Progenitor cell of endocrine pancreas (in vitro differentiated cells): ENCODE results near the gene MX1. TPM values are rescaled to one million over a fixed set of nuclear protein-coding genes. Genes with fewer than 3 reads are reported as not detected.

ENCODE experiments used
- DNase-seq: peaks from one replicate; pipeline ENCODE4 v3.0.0; 2021; ENCODE audit warnings: low spot score; ENCODE audit not compliant: unreplicated experiment
- H3K27ac Mint-ChIP-seq: 2 replicates; pipeline ENCODE4 v1.8.0; 2021; ENCODE audit warnings: mild to moderate bottlenecking, moderate library complexity, mixed read lengths
- H3K27me3 Mint-ChIP-seq: 2 replicates; pipeline ENCODE4 v1.8.0; 2021; ENCODE audit warnings: mixed read lengths
- H3K36me3 Mint-ChIP-seq: 2 replicates; pipeline ENCODE4 v1.8.0; 2022; ENCODE audit warnings: mixed read lengths; ENCODE audit not compliant: insufficient read depth
- H3K4me1 Mint-ChIP-seq: 2 replicates; pipeline ENCODE4 v1.8.0; 2021; ENCODE audit warnings: low read depth, mixed read lengths
- H3K4me3 Mint-ChIP-seq: 2 replicates; pipeline ENCODE4 v1.8.0; 2021; ENCODE audit warnings: low read depth, mild to moderate bottlenecking, moderate library complexity, mixed read lengths
- H3K9me3 Mint-ChIP-seq: 2 replicates; pipeline ENCODE4 v1.8.0; 2021; ENCODE audit warnings: low read depth, mixed read lengths
- CTCF ChIP-seq: fragments of 200-600 bp; sonication (generic); IDR thresholded peaks from one replicate; pipeline ENCODE4 v1.5.0; 2021; ENCODE audit warnings: antibody characterized with exemption, mild to moderate bottlenecking; ENCODE audit not compliant: unreplicated experiment
- total RNA-seq: library from RNA; stranded (reverse); gene quantifications from 2 replicates; pipeline ENCODE4 v1.2.1, GENCODE V29; 2021

The MX1 gene
- total RNA-seq, 1 donor from 2014 or later: 2.1 TPM

GRCh38 chr21:41488080-41488479, 62.0 kb downstream of the MX1 start:
- Mint-ChIP-seq H3K27ac (no peak overlapping the region), H3K4me3 (no peak overlapping the region), H3K27me3 (no peaks in the 10 kb centered on the region), H3K4me1 (peaks cover 3% of the 10 kb centered on the region), H3K36me3 (peaks cover 24% of the 10 kb centered on the region), H3K9me3 (no peaks in the 10 kb centered on the region)
- no peak for DNase-seq
- no peak for TF ChIP-seq CTCF

GRCh38 chr21:41489329-41489728, 63.3 kb downstream of the MX1 start:
- Mint-ChIP-seq H3K4me1 (peaks cover 5% of the 10 kb centered on the region), H3K4me3 (no peak overlapping the region), H3K27ac (no peak overlapping the region), H3K9me3 (peaks cover 3% of the 10 kb centered on the region), H3K36me3 (peaks cover 30% of the 10 kb centered on the region), H3K27me3 (no peaks in the 10 kb centered on the region)
- no peak for DNase-seq
- no peak for TF ChIP-seq CTCF

GRCh38 chr21:41490330-41490729, 64.3 kb downstream of the MX1 start:
- no peak overlapping the region for H3K4me3 Mint-ChIP-seq
- no peak for TF ChIP-seq CTCF
- peaks cover 28% of the 10 kb centered on the region for H3K36me3 Mint-ChIP-seq
- peaks cover 5% of the 10 kb centered on the region for H3K4me1 Mint-ChIP-seq
- H3K9me3 Mint-ChIP-seq: peaks cover 3% of the 10 kb centered on the region
- no peaks in the 10 kb centered on the region for H3K27me3 Mint-ChIP-seq
- no peak for DNase-seq
- H3K27ac Mint-ChIP-seq: no peak overlapping the region

- DNase-seq: no peak
- Mint-ChIP-seq H3K27me3 (no peaks in the 10 kb centered on the region), H3K9me3 (peaks cover 3% of the 10 kb centered on the region), H3K27ac (no peak overlapping the region), H3K36me3 (peaks cover 28% of the 10 kb centered on the region), H3K4me1 (peaks cover 10% of the 10 kb centered on the region), H3K4me3 (no peak overlapping the region)
- TF ChIP-seq CTCF: no peak
These were observed 65.4 kb downstream of the MX1 start for GRCh38 chr21:41491412-41491811.

GRCh38 chr21:41494242-41494641, 68.2 kb downstream of the MX1 start:
- Mint-ChIP-seq H3K27ac (no peak overlapping the region), H3K4me3 (no peak overlapping the region), H3K9me3 (peaks cover 3% of the 10 kb centered on the region), H3K36me3 (peaks cover 15% of the 10 kb centered on the region), H3K27me3 (no peaks in the 10 kb centered on the region), H3K4me1 (peaks cover 35% of the 10 kb centered on the region)
- no peak for DNase-seq
- no peak for TF ChIP-seq CTCF
